SH-SY5Y (cell line): Measurements from ENCODE around the gene LCE5A.

Experiments used
- GATA2 ChIP-seq: IDR thresholded peaks from 2 replicates; pipeline ENCODE4 v1.6.1; 2011; ENCODE audit warnings: mild to moderate bottlenecking, low read depth, low read length
- GATA3 ChIP-seq: IDR thresholded peaks from 2 replicates; pipeline ENCODE4 v1.6.1; 2011; ENCODE audit warnings: low read depth, mild to moderate bottlenecking, low read length, moderate library complexity

DNA sequence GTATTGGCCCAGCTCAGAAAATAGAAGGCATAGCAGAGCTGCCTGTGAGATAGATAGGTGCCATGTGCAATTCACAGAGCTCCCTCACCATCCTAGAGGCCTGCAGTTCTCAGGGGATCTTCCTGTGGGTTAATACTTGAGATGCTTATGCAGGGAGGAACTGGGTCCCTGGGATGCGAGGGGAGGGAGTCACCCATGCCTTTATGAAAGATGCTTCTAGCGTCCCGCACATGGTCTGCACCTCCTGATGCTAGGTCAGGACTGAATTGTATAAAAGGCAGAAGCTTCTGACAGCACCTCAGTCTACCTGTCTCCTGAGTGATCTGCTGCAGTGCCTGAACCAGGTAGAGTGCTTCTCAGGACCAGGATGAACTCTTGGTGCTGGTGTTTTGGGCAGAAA, at the start of gene LCE5A:
- TF ChIP-seq GATA3 (no peak), GATA2 (no peak)
